ENCODE measurements around the gene PLCG2. TPM values are rescaled to one million over a fixed set of nuclear protein-coding genes. Genes with fewer than 3 reads are reported as not detected.
"Not testable (repeated sequence)": the region's sequence is repeated elsewhere in the genome, so short reads cannot be mapped to it uniquely, and the experiment has no call there.

The PLCG2 gene
- total RNA-seq, 4 donors from 2014 or later: 5.3 to 15.8 (median 9.5) TPM

- Histone ChIP-seq H3K27me3 (no peaks in the 10 kb centered on the region), H3K4me3 (no peak overlapping the region), H3K9me3 (peaks cover 0 to 8% (median 8%) of the 10 kb centered on the region in 3 donors), H3K36me3 (no peaks in the 10 kb centered on the region), H3K4me1 (no peaks in the 10 kb centered on the region), H3K27ac (no peak overlapping the region)
- intact Hi-C loops (cut with DNase I): no loop called here
- WGBS, 2 donors: 80 to 85% methylated on average over 5 of the region's 5 CpGs
- TF ChIP-seq CTCF (IDR thresholded peaks at IDR 0.05): no peak
- TF ChIP-seq POLR2A (IDR thresholded peaks at IDR 0.05): no peak
- no peak for DNase-seq
Observed at GRCh38 chr16:81967358-81967757, 188.3 kb downstream of the PLCG2 start.

- H3K36me3 ChIP-seq: no peaks in the 10 kb centered on the region
- intact Hi-C loops (cut with DNase I): no loop called here
- no peak overlapping the region for H3K27ac ChIP-seq
- TF ChIP-seq POLR2A (IDR thresholded peaks at IDR 0.05) (no peak), CTCF (IDR thresholded peaks at IDR 0.05) (no peak)
- peaks cover 0 to 17% (median 8%) of the 10 kb centered on the region in 3 donors for H3K9me3 ChIP-seq
- 85 to 100% methylated on average over 1 of the region's 1 CpG for WGBS, 2 donors
- H3K4me3 ChIP-seq: no peak overlapping the region
- H3K4me1 ChIP-seq: no peaks in the 10 kb centered on the region
- H3K27me3 ChIP-seq: no peaks in the 10 kb centered on the region
- DNase-seq: no peak
Observed at GRCh38 chr16:81971853-81972252, 192.8 kb downstream of the PLCG2 start.

- no peak overlapping the region for H3K4me3 ChIP-seq
- H3K36me3 ChIP-seq: no peaks in the 10 kb centered on the region
- DNase-seq: no peak
- H3K9me3 ChIP-seq: peaks cover 0 to 17% (median 8%) of the 10 kb centered on the region in 3 donors
- no peaks in the 10 kb centered on the region for H3K27me3 ChIP-seq
- no peaks in the 10 kb centered on the region for H3K4me1 ChIP-seq
- TF ChIP-seq POLR2A (IDR thresholded peaks at IDR 0.05): no peak
- no peak for TF ChIP-seq CTCF (IDR thresholded peaks at IDR 0.05)
- WGBS, 2 donors: 35 to 100% methylated on average over 1 to 2 of the region's 2 CpGs
- no peak overlapping the region for H3K27ac ChIP-seq
- intact Hi-C loops (cut with DNase I): no loop called here
Observed at GRCh38 chr16:81973737-81974136, 194.6 kb downstream of the PLCG2 start.

- intact Hi-C loops (cut with DNase I): no loop called here
- no peaks in the 10 kb centered on the region for H3K27me3 ChIP-seq
- peaks cover 0 to 17% (median 8%) of the 10 kb centered on the region in 3 donors for H3K9me3 ChIP-seq
- no peak overlapping the region for H3K4me3 ChIP-seq
- TF ChIP-seq CTCF (IDR thresholded peaks at IDR 0.05): no peak
- no peak for TF ChIP-seq POLR2A (IDR thresholded peaks at IDR 0.05)
- DNase-seq: no peak
- H3K36me3 ChIP-seq: no peaks in the 10 kb centered on the region
- no peaks in the 10 kb centered on the region for H3K4me1 ChIP-seq
- 55 to 74% methylated on average over 1 of the region's 1 CpG for WGBS, 2 donors
- no peak overlapping the region for H3K27ac ChIP-seq
Observed at GRCh38 chr16:81975637-81976036, 196.5 kb downstream of the PLCG2 start.

GRCh38 chr16:81977335-81977942, 198.3 kb downstream of the PLCG2 start:
- H3K4me3 ChIP-seq, H3K27ac ChIP-seq: not testable (repeated sequence)
- 76 to 82% methylated on average over 12 to 19 of the region's 26 CpGs for WGBS, 2 donors

GRCh38 chr16:81987121-81987520, 208.0 kb downstream of the PLCG2 start:
- no peaks in the 10 kb centered on the region for H3K4me1 ChIP-seq
- intact Hi-C loops (cut with DNase I): no loop called here
- no peak overlapping the region for H3K4me3 ChIP-seq
- H3K27me3 ChIP-seq: no peaks in the 10 kb centered on the region
- 84% methylated on average over 8 of the region's 8 CpGs for WGBS, 2 donors
- H3K27ac ChIP-seq: no peak overlapping the region
- no peaks in the 10 kb centered on the region for H3K36me3 ChIP-seq
- TF ChIP-seq POLR2A (IDR thresholded peaks at IDR 0.05): no peak
- TF ChIP-seq CTCF (IDR thresholded peaks at IDR 0.05): no peak
- no peaks in the 10 kb centered on the region for H3K9me3 ChIP-seq
- DNase-seq: no peak

More at GRCh38 chr16:81977335-81977942, 198.3 kb downstream of the PLCG2 start:
- H3K4me1 ChIP-seq; H3K27me3 ChIP-seq; H3K36me3 ChIP-seq; DNase-seq; H3K9me3 ChIP-seq; intact Hi-C loops (cut with DNase I): not testable (repeated sequence)
